GM19043 (cell line): ENCODE data around the gene IFIT1B.

Source experiments
- ATAC-seq: cut with Tn5 transposase; IDR thresholded peaks from one replicate; pipeline ENCODE4 v1.9.1; 2021; ENCODE audit warnings: low read depth; ENCODE audit not compliant: unreplicated experiment

The IFIT1B gene

GRCh38 chr10:89347701-89348457, 30.0 kb upstream of the IFIT1B start:
- ATAC-seq: no peak

GRCh38 chr10:89348481-89348880, 29.4 kb upstream of the IFIT1B start:
- ATAC-seq: no peak

- no peak for ATAC-seq
These were observed 28.9 kb upstream of the IFIT1B start for GRCh38 chr10:89348975-89349374.

- ATAC-seq: peak; percentile 30
These were observed 27.1 kb upstream of the IFIT1B start for GRCh38 chr10:89350631-89351315.

DNA sequence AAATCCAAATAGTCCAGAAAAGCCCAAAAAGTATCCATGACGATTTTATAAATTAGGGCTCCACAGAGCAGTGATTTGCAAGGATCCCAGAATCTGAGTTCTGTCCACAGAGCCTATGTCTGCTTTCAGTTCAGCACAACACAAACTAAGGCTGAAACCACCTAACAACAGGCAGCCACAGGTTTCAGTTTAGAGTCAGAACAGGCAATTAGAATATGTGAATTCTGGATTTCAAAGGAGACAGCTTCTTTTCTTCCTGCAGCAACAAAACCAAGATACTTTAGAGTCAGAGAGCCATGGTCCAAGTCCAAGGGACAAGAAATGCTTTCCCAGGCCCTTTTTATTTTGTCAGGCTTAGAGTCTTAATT, 26.5 kb upstream of the IFIT1B start:
- ATAC-seq: peak; percentile 77

GRCh38 chr10:89351780-89352597, 25.9 kb upstream of the IFIT1B start:
- no peak for ATAC-seq

DNA sequence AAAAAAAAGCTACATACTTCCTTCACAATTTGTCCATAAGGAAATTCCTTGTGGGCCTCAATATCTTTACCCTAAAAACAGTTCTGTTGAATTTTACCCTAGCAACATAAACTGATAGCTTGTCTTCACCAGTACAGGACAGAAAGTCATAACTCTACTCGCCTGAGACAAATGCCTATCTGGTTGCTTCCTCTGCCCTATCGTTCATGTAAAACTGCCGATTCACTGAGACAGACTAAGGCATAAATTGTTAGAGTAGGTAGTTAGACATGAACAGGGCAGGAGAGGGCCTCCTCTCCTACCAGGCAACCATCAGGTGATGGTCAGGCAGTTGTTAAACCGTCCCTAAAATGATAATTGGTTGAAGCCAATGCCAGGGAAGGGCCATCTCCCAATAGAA, 25.1 kb upstream of the IFIT1B start:
- no peak for ATAC-seq

GRCh38 chr10:89355394-89355931, 22.4 kb upstream of the IFIT1B start:
- no peak for ATAC-seq

DNA sequence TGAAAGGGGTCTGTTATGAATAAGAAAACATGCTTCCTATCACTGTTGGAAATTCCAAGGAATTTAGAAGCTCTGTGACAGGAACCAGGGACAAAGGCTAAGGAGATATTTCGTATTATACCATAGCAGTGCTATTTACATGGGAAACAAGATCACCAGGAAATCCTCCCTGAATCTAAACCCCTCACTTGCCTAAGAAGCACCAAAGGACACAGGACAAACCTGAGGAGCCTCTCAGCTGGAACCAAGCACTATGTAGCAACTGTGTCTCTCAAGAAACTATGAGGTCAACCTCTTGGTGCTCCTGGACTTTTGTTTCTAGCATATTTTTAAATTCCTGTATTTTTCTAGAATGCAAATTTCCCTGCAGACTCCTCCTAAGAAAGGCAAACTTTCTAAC, 20.8 kb upstream of the IFIT1B start:
- no peak for ATAC-seq

DNA sequence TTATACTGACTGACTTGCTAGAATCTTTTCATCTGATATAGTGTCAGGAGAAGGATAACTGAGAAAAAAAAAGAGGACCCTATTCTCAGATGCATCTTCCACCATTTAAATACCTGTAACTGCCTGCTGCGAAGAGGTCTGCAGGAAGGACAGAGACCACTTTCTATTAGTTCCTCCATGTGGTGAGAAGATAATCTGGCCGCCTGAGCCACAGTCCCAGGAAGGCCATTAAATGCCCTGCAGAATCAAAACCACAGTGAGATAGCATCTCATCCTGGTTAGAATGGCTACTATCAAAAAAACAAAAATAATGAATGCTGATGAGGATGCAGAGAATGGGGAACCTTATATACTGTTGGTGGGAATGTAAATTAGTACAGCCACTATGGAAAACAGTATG, 19.9 kb upstream of the IFIT1B start:
- ATAC-seq: no peak

DNA sequence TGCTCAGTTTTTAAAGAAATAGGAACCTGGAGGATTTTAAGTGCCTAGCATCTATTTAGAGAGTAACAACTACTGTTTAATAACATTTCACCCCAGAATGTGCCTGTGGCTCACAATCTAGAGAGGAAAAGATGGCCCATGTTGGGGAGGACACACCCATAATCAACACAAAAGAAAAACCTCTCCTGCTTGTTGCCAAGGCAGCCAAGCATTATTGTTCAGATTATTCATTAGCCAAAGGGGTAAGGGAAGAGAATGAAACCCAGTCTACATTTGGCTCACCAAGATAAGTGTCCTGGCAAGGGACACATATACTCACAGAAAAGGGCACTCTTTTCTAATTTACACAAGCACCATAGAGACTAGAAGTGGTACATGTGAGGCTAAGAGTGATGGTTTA, 17.7 kb upstream of the IFIT1B start:
- no peak for ATAC-seq

DNA sequence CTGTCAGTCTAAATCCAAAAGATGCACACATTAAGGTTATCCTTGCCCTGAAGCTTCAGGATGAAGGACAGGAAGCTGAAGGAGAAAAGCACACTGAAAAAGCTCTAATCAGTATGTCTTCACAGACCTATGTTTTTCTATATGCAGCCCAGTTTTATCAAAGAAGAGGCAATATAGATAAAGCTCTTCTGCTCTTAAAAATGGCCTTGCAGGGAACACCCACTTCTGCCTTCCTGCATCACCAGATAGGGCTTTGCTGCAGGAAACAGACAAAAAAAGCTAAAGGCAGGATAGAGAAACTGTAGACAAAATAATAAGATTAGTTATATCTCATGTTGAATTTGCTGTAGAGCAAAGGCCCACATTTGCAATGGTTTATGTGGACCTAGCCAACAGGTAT, 14.9 kb upstream of the IFIT1B start:
- ATAC-seq: no peak

DNA sequence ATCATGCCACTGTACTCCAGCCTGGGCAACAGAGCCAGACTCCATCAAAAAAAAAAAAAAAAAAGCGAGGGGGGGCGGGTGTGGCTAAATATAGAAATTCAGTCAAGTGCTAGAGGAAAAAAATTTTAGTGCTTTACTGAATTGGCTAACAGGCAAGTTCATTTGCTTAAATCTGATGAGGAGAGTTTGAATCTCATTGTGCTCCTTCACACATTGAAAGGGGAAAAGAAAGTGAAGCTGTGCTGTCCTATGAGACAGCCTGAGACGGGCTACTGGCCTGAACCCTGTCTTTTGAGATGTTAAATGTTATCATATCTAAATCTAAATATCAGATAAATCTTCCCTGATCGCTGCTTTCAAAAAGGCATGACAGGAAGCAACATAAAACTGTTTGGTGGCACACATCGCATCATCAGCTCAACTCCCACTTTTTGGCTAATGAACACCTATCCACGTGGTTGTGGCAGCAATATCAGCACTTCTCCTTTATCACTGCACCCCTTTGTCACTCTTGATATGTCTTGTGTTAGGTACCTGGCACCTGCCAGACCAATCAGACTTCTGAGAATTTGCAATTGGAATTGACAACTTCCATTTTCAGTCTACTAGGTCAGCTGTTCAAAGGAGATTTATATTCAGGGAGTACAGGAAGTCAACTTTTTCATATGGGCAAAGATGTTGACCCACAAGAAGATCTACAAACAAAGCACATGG, 14.0 kb upstream of the IFIT1B start:
- ATAC-seq: no peak

DNA sequence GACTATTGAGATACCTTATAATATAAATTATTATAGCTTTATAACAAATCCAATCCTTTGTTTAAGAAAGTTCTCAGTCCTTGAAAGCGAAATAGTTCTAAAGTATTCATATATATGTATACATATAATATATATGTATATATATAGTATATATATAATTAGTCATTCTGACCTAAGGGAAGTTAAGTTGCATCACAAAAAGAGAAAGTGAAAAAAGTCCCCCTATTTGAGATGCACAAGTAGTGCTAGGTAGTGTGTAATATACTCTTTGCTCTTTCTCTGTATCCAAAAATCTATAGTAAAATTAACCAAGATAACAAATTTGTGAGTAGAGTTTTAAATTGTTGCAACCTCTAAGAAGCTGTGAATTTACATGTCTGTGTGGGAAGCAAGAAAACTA, 13.3 kb upstream of the IFIT1B start:
- no peak for ATAC-seq

GRCh38 chr10:89367529-89367928, 10.3 kb upstream of the IFIT1B start:
- peak; percentile 73 for ATAC-seq

GRCh38 chr10:89368129-89368528, 9.7 kb upstream of the IFIT1B start:
- no peak for ATAC-seq

DNA sequence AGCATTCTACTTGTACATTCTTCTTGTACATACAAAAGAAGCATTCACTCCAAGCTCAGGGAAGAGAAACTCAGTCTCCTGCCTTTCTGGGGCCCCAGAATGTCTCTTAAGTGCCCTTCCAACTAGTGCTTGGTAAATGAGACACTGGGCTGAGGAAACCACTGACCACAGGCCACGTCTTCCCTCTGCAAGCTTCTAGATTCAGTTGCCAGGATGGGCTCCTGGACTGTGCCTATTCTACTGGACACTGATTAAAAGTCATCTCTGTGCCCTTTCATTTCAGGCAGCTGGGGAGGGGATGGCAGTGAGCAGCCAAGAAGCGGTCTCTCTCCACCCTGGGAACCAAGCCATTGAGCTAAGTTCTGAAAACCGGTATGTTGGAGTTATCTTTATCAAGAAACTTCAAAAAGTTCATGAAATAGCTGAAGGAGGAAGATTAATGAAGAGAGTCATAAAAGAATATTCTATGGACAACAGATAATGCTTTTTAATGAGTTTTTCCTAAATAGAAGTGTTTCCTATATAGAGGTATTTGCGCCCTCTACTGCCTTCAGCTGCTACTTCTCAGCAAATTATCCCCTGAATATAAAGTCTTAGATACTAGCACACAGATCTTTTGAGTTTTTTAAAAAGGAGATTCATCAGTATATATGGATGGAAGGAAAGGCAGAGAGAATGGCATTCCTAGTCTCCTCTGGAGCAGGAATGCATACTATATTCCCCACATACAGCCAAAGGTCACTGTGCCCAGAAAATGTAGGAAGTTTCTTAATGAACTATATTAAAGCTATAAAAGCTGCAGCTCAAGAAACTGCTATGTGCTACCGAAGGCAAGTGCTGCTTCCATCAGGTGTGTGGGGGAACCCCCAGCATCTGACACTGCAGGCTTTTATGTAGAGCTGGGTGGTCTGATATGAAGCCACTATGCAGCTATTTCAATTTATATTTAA, 8.4 kb upstream of the IFIT1B start:
- ATAC-seq: no peak

DNA sequence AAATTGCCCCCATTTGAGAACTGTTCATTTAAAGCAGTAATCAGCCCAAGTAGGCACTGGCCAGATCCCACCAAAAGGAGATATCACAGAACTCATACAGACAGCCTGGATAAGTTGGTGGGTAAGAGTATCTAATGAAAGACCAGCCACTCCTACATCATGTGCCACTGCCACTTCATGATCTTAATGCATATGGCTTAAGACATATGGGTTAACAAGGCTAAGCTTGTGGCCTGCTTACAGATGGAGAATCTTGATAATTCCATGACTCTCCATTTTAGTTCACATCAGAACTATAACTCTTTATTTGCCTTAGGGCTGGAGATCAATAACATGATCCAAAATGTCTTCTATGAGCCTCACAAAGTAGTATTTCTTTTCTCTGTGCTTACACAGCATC, 6.8 kb upstream of the IFIT1B start:
- no peak for ATAC-seq

- no peak for ATAC-seq
These were observed 5.9 kb upstream of the IFIT1B start for GRCh38 chr10:89371987-89372386.
